GM21390 (cell line): ENCODE results near the gene NOP9.
A peak's percentile ranks its signal among the peaks of the same experiment; 100 is the strongest.
"Not testable (repeated sequence)": the region's sequence is repeated elsewhere in the genome, so short reads cannot be mapped to it uniquely, and the experiment has no call there.

Experiments used
- ATAC-seq: cut with Tn5 transposase; IDR thresholded peaks from one replicate; pipeline ENCODE4 v1.9.1; 2021; ENCODE audit not compliant: unreplicated experiment

Gene NOP9

DNA sequence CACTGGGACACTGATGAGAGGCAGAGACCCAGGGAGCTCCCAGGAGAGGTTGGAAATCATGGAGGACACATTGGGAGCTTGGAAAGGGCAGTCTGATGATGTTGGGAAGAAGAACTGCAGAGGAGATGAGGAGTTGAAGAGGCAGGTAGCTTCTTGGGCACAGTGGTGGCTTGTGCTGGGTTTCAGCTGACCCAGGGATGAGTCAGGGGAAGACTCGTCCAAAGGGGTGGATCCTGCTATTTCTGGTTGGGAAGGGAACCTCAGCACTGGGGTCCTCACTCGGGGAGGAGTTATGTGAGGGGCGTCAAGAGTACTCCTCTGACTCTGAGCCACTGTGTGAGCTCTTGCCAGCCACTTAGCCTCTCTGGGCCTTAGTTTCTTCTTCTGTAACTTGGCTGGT lies 23.7 kb downstream of the NOP9 start:
- ATAC-seq = no peak

DNA sequence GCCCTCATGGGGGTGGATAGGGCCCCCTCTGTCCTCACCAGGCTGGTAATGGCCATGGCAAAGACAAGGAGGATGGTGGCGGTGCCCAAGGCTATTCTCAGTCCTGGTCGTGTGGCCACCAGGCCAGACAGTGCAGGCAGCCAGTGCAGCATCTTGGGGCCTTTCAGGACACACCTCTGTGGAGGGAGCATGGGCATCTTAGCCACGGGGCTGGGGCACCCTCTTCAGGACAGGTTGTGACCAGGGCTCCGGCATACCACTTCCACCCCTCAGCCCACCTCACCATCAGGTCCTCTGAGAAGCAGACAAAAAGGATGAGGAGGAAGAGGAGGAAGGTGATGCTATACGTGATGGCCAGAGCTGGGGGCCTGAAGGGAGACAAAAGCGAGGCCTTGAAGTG lies 24.4 kb downstream of the NOP9 start:
- ATAC-seq = no peak

DNA sequence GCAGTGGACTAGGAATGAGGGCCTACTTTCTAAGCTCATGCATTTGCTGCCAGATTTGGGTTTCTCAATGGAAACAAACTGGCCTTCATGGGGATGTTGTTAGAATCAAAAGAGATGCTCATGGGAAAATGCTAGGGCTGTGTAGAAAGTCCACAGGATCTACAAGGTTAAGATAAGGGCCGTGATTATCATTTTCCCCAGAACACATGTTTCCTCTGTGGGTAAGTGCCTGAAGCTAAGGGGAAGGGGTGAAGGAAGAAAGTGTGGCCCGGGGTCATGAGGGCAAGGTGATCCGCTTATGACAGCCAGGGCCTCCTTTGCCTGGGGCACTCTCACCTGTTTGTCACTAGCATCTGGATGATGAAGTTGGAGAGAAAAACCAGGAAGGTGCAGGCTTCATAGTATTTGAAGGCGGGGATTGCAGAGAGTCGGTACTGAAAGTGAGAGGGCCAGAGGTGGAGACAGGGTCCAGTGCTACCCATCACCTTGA lies 25.4 kb downstream of the NOP9 start:
- ATAC-seq = no peak

DNA sequence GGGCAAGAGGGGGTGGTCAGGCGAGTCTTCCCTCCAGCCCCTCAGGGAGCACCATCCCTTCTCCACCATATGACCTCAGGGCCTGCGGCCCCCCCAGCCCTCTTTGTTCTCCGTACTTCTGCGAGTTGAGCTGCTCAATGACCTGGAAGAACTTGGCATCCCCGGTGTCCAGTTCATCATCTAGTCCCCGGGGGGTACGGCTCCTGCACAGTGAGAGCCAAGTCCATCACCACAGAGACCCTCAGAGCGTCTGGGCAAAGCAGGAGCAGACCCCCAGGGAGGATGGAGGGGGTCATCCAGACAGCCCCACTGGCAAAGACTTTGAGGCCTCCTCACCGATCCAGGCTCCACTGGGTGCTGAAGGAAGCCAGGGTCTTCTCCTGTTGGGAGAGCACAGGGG lies 26.3 kb downstream of the NOP9 start:
- no peak for ATAC-seq

DNA sequence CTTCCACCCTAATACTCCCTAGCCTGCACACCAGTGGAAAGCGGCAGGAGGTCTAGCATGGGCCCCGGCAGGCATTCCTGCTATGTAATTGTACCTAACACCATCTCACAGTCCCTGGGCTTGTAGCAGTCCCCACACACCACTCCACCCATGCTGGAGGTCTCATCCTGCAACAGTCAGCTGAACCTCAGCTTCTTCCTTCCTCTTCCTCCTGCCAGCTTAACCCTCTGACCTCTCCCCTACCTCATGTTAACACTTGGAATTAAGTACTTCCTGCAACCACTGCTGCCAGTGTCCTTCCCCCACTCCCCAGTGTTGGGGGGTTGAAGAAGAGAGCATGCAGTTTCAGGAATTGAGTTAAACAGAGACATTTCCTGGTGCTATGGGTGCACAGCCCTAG lies 27.7 kb downstream of the NOP9 start:
- no peak for ATAC-seq

DNA sequence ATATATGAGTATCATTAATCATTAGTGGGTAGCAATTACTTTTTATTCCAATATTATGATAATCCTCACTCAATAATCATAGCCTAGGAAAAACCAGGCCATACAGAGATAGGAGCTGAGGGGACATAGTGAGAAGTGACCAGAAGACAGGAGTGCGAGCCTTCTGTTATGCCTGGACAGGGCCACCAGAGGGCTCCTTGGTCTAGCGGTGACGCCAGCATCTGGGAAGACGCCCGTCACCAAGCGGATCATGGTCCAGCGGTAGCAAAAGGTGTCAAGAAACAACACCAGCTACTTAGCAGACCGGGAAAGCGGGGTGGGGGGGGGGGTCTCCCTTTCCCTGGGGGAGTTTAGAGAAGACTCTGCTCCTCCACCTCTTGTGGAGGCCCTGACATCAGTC lies 28.3 kb downstream of the NOP9 start:
- ATAC-seq = not testable (repeated sequence)

DNA sequence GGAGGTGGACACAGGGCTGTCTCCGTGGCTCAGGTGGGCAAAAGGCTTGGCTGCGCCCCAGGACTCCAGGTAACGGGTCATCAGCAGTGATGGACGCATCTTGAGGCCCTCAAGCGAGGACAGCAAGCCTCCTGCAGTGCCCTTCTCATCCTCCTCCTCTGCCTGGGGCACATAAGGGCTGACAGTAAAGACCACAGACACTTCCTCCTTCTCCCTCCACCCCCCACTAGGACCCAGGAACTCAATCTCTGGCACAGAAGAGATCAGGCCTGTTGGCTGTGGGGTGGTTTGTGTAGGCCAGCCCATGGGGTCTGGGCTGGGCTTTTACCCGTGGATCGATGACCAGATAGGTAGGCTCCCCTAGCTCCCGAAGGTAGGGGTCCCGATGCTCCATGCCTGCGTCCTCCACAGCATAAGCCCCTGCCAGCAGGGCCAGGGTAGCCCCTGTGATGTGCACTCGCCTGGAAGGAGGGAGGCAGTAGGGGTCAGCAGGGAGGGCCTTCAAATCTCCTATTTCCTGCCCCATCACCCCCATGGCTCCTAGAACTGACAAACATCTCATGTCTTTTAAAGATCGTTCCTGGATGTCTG lies 29.5 kb downstream of the NOP9 start:
- ATAC-seq = no peak

DNA sequence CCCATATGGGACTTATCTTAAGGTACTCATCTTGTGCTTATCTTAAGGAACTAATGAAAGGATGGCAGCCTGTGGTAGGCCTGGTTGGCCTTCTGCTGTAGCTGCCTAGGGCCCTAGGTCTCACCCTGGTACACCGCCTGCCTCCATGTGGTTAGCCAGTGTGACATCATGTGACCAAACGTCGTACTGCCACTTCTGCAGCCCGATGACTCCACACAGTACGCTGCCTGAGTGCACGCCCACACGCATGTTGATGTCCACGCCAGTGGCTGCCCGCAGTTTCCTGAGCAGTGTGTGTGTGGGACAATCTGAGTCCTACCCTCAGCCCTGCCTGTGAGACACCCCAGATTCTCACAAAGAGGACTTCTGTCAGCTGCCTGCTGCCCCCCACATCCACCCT lies 30.1 kb downstream of the NOP9 start:
- ATAC-seq = no peak

DNA sequence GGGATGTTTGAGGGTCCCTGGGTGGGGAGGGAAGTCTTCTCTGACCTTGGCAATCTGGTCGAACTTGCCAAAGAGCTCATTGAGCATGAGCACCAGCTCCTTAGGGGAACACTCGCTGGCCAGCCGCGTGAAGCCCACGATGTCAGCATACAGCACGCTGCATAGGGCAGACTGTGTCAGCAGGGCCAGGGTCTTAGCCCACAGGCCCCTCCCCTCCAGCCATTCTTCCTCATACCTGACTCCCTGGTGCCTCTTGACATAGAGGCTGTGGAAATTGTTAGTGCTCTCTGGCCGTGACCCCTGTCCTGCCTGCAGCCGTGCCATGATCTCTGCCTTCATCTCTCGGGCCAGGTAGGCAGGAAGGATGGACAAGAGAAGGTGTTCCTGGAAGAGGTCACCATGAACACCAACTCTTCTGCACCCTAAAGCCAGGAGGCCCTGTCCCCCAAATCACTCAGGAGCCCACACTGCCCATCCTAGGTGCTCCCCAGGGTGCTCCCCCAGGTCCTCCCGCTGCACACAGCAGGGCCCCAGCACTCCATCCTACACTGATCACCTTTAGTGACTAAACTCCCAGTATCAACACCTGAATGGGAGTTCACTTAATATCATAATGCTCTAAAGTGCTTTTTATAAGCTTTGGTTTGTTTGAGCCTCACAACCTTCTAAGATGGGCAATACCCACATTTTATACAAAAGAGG lies 31.5 kb downstream of the NOP9 start:
- ATAC-seq = no peak

DNA sequence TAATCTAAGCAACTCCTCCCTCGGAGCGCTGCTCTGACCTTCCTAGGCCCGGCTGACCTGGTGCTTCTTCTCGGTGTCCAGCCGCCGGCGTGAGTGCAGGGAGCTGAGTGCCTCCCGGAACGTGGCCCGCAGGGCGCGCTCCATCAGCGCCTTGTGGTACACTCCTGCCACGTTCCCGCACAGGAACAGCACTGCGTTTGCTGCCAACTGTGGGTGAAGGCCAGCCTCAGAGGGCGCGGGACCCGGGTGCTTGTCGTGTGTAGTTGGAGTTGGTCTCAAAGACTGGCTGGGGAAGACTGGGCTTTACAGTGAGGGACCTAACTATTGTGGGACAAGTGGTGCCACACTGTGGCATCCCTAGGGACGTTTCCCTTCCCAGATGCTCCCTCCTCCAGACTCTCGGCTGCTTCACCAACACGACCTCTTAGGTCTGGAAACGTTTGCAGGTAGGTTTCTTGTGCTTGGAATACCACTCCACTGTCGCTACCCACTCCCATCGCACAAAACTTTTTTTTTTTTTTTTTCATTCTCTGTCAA lies 32.1 kb downstream of the NOP9 start:
- ATAC-seq = peak; percentile 1

DNA sequence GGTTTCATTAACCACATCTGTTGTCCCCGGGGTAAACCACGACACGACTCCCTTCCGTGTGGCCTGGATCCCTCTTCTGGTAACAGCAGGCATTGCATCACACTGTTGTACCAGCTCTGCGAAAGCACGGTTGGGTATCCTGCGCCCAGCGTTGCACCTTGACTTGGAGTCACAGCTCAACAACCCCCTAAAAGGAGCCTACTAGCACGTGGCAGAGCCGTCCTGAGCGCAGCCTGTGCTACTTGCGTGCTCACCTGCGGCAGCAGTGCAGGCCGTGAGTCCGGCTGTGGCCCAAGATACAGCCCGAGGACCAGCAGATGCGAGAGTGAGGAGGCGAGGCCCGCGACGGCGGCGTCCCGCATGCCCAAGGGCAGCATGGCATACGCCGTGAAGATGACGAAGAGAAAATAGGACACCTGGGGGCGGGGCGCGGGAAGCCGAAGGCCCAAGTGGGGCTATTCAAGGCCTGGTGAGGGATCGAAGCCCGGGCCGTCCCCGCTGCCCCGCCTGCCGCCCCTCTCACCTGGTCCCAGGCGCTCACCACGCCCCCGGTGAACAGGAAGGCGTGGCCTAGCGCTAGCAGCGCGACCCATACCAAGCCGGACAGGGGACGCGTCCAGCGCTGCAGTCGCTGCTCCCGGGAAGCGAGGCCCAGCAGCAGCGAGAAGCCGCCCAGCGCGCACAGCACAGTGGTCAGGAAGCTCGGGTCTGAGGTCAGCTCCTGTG lies 32.8 kb downstream of the NOP9 start:
- ATAC-seq = peak; percentile 86

DNA sequence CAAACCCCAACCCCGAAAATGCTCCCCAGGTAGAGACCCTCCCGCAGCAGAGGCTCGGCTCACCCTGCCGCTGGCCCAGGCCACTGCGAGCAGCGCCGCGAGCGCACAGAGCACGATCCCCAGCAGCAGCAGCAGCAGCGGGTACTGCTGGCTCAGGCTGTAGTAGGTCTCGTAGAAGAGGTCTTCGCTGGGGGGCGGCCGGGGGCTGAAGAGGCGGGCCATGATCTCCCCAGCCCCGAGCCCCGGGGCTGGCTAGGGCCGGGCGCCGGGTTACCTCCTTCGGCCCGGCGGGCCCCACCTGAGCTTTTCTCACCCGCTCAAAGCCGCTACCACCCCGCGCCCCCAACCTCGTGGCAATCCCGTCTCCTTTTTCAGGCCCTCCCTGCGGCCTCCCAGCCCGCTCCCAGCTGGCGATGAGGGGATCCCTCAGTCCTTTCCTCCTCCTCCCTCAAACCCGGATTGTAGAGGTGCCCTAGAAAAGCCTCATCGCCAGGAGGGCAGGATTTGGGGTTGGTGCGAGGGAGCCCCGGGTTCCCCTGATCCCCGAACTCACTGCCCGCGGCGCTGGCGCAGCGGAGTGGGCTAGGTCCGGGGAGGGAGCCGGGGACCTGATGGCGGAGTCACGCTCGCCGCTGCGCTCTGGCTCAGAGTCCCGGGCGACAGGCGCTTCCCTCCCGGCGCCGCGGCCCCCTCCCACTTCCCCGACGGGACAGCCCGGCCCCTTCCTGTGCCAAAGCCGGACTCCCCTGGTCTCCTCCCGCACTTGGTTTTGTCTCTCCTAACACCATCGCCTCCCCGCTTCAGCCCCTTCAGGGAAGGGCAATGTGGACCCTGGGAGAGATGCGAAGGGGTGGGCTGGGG lies 35.0 kb downstream of the NOP9 start, which contains the start of gene ADCY4:
ADCY4 (minus strand) TSS at position 641 of the 861 bp plus-strand sequence; CDS start at position 222, 419 bp downstream.
- ATAC-seq = no peak

DNA sequence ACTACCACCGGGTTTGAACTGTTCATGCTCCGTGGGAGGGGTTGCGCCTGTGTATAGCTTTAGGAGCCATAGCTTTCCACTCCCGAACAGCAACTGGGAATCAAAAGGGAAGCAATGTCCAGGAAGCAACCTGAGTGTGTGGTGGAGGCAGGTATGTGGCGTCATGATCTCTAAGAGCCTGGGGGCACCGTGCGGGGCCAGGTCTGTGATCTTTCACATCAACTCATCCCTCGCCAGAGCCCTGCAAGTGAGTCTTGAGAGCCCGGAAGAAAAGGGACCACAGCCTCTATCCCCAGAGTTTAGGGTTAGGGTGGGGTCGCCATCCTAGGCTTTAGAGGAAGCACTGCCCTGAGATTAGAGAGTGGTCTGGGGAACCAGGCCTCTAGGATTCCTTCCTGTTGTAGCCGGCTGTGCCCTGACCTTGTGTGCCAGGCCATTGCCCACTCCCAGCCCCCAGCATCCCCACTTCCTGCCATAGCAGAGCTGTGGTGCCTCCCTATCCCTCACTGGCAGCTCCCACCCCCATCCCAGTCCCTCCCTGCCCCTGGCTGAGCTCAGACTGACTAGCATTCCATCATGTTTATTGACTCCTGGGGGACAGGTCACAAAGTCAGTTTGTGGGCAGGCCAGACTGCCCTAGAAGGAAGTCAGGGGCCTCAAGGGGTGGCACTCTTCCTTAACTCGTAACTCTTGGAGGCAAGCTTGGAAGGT lies 36.0 kb downstream of the NOP9 start:
- ATAC-seq = no peak

DNA sequence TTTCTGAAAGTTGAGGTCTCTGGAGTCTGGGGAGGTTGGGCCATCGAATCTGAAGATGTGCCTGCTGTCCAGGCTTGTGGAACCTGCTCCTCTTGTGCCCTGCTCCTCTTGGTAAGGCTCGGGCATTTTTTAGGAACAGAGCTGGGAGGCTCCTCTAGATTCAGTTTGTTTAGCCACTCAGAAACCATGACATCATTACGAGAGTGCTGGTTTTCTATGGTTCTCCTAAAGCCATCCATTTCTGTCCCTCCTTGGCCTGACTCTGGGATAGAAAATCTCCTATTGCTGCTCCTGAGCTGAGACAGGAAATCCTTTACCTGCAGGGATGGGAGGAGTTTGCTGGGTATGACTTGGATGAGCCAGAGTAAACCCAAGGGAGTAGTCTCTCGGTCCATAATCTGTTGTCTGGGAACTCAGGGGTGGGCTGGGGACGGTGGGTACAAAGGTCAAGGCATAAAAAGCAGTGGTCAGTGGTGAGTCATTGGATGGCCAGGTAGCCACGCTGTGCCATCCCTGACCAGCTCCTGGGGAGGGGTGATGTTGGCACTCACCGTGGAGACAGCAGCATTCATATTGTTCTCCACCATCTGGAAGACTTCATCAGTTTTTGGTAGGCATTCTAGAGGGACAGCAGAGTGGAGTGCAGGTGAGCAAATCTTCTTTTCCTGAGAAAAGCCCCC lies 37.6 kb downstream of the NOP9 start:
- no peak for ATAC-seq

DNA sequence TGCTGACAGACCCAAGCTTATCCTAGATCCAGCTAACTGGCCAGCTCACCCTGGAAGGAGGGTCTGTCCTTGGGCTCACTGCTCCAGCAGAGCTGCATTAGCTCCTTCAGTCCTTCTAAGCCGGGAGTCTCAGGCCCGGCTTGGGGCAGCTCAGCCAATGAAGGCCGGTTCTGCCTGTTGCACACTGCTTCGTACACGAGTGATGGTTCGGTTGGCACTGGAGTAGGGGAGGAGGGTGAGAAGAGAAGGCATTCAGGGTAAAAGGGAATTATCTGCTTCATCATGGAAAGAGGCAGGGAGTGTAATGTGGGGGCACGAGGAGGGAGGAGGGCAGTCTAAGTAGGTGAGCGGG lies 38.1 kb downstream of the NOP9 start:
- no peak for ATAC-seq

DNA sequence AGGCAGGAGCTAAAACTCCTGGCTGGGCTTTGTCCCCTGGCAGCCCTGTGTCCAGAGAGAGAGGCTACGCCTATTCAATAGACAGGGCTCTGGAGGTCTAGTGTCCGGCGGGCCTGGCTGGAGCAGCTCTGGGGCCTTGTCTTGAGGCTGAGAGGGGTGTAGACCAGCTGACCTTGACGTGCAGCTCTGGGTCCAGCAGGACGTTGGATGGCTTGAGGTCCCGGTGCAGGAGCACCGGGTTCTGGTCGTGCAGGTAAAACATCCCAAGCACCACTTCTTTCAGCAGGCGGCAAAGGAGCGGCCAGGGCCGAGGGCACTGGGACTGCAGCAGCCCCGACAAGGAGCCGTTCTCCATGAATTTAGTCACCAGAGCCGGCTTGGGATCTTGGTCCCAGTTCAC lies 39.2 kb downstream of the NOP9 start:
- no peak for ATAC-seq

DNA sequence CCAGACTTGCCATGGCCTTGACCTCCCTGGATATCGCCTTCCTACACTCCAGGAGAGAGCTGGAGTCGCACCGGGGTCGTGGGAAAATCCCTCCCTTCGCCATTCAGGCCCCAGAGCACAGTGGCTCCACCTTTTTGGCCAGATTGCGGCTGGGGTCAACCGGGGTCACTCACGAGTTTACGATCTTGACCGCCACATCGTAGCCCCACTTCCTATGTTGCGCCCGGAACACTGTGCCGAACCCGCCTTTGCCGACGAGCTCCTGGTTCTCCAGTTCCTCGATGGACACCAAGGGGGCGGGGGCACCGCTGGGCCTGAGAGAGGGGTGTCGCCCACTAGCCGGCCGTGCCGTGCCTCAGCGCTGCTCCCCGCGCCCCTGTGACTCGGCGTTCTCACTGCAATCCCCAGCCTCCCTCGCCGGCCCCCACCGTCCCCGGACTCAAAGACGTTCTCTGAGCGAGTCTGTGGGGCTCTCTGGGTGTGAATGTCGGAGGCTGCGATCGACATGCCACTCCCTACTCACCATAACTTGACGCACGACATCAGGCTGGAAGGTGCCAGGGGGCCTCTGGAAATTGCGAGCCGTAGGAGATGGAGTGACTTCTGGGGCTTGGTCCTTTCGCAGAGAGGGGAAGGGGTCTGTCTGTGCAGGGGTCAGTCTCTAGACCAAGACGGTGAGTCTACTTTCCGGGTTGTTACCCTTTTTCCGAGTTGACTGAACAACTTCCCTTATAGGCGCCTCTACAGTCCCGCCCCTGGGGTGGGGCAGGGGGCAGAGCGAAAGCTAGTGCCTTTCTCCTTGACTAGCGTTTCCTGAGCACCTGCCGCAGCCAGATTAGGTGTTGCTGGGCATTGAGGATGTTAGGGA lies 39.9 kb downstream of the NOP9 start, which contains the start of gene RIPK3:
RIPK3 (minus strand) TSS at position 708 of the 868 bp plus-strand sequence; CDS start at position 543, 165 bp downstream.
- peak; percentile 94 for ATAC-seq

DNA sequence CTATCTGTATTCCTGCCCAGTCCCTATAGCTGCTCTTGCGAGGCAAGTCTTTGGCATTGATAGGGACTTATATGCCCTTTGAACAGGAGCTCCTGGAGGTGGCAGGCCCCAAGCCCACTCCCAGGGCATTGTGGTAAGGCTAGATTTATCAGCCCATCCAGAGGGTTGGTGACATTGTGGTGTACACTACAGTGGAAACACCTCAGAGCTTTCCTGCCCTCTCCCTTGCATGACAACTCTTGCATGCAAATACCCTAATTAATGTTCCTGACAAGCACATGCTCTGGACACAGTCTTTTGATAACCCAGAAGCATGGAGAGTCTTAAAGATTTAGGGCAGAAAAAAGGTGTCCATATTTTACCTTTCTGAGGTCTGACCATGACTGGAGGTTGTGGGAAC lies 41.0 kb downstream of the NOP9 start:
- ATAC-seq = no peak

DNA sequence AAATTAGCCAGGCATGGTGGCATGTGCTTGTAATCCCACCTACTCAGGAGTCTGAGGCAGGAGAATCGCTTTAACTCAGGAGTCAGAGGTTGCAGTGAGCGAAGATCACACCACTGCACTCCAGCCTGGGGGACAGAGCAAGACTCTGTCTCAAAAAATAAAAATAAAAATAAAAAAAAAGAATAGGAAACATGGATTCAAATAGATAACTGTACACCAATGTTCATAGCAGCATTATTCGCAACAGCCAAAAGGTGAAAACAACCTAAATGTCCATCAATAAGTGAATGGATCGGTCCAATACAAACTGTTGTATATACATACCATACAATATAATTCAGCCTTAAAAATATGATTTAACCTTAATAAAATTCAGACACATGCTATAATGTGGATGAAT lies 43.2 kb downstream of the NOP9 start:
- ATAC-seq = no peak
